H1 (cell line): ENCODE measurements around the gene BZW1. TPM values are rescaled to one million over a fixed set of nuclear protein-coding genes. Genes with fewer than 3 reads are reported as not detected.

Experiments
- RXRA ChIP-seq: IDR thresholded peaks from 2 replicates; pipeline ENCODE4 v1.6.1; 2011; ENCODE audit warnings: low read depth, mild to moderate bottlenecking, low read length, moderate library complexity; ENCODE audit not compliant: insufficient read depth
- ZNF274 ChIP-seq: IDR thresholded peaks from 2 replicates; pipeline ENCODE4 v1.7.0; 2012; ENCODE audit warnings: low read length, borderline replicate concordance; ENCODE audit errors: extremely low read depth
- polyA plus RNA-seq, 7 experiments: library from polyadenylated mRNA; depleted of rRNA in 3 of 7; stranded (reverse) in 5 of 7; unstranded in 2 of 7; fragments of >200 nt in 5 of 7; fragments of 200-250 nt in 2 of 7; gene quantifications; 1 replicate in 5 of 7; 2 replicates in 1 of 7; 4 replicates in 1 of 7; pipeline versions ENCODE4 v1.2.1 to v1.2.3, GENCODE V29; 2011 to 2013; ENCODE audit warnings: missing spikeins in 2 of 7, mixed read lengths in 2 of 7
- total RNA-seq: library from RNA; stranded (reverse); fragmentation: NEBNext Ultra II Directional; extraction: Animal tissue kit (Norgen Biotek cat#: 25700); gene quantifications from 2 replicates; pipeline ENCODE4 v1.2.1, GENCODE V29; 2021

Gene BZW1
- total and polyA plus RNA-seq, 2 of the 8 experiments (the other 6 are each of a cell fraction or from before 2014, with no cell fraction given), result 152 to 335 TPM

GRCh38 chr2:200811333-200812121 lies at the start of gene BZW1 (continued):
- TF ChIP-seq RXRA, result no peak
- no peak for TF ChIP-seq ZNF274
